Lung (tissue), 12 donors: ENCODE results near the gene YAE1. TPM values are rescaled to one million over a fixed set of nuclear protein-coding genes. Genes with fewer than 3 reads are reported as not detected.

Experiments
- ATAC-seq: fragments of 200-7000 bp; cut with Tn5 transposase; one replicate; pipeline ENCODE4 v1.9.1; 2020; ENCODE audit warnings: moderate number of reproducible peaks; ENCODE audit not compliant: insufficient read depth, low FRiP score
- DNase-seq, 3 donors: peaks; one replicate each; pipeline ENCODE4 v3.0.0-alpha.2; 2013 to 2017
- H3K27ac ChIP-seq, 2 donors: one replicate each; pipeline ENCODE4 v1.5.1; 2013; ENCODE audit warnings: mild to moderate bottlenecking in 2 of 2, moderate library complexity in 2 of 2, control low read depth in 1 of 2, inconsistent platforms in 1 of 2, low read depth in 1 of 2, low read length in 1 of 2
- H3K27me3 ChIP-seq, 3 donors: one replicate each; pipeline ENCODE4 v1.5.1; 2013; ENCODE audit warnings: low read length in 2 of 3; ENCODE audit not compliant: control insufficient read depth in 3 of 3, insufficient read depth in 3 of 3
- H3K36me3 ChIP-seq, 4 donors: one replicate each; pipeline ENCODE4 v1.5.1; 2013; ENCODE audit warnings: low read length in 4 of 4, mild to moderate bottlenecking in 1 of 4, moderate library complexity in 1 of 4; ENCODE audit not compliant: control insufficient read depth in 4 of 4, insufficient read depth in 4 of 4
- H3K4me1 ChIP-seq, 5 donors: one replicate each; pipeline ENCODE4 v1.5.1; 2013; ENCODE audit warnings: low read length in 5 of 5, mild to moderate bottlenecking in 2 of 5, moderate library complexity in 1 of 5; ENCODE audit not compliant: control insufficient read depth in 5 of 5, insufficient read depth in 5 of 5
- H3K4me3 ChIP-seq: one replicate; pipeline ENCODE4 v1.5.1; 2013; ENCODE audit warnings: mild to moderate bottlenecking, control low read depth, moderate library complexity
- H3K9ac ChIP-seq, 2 donors: one replicate each; pipeline ENCODE4 v1.5.1; 2013; ENCODE audit warnings: low read length in 2 of 2, control low read depth in 1 of 2; ENCODE audit not compliant: insufficient read depth in 1 of 2
- H3K9me3 ChIP-seq, 4 donors: one replicate each; pipeline ENCODE4 v1.5.1; 2013; ENCODE audit warnings: low read length in 3 of 4, mild to moderate bottlenecking in 1 of 4, moderate library complexity in 1 of 4; ENCODE audit not compliant: control insufficient read depth in 4 of 4, insufficient read depth in 3 of 4
- CTCF ChIP-seq: IDR thresholded peaks from 2 replicates; pipeline ENCODE4 v1.5.1; 2012; ENCODE audit warnings: mild to moderate bottlenecking; ENCODE audit errors: control extremely low read depth, extremely low read depth
- WGBS, 2 donors: extraction: QIAGEN DNeasy Blood & Tissue Kit; methylation state at CpG; one replicate each; pipeline ENCODE4 v1.1.7; 2013; 5-methylcytosine and 5-hydroxymethylcytosine counted together
- polyA plus RNA-seq, 2 donors: library from polyadenylated mRNA; stranded (reverse); fragments of 200-250 nt; gene quantifications; one replicate each; pipeline ENCODE4 v1.2.1, GENCODE V29; 2013
- total RNA-seq, 2 donors: library from RNA; depleted of rRNA in 1 of 2; stranded (reverse); fragments of >200 nt in 1 of 2; gene quantifications; one replicate each; pipeline ENCODE4 v1.2.1, GENCODE V29; 2014 to 2021
- donor health status: control.
- donor health status: control.
- donor health status: Bipolar disorder and iron deficiency.
- donor health status: healthy.
- donor health status: DM: yes; HTN: yes; CAD: no.

The YAE1 gene
- total and polyA plus RNA-seq, 4 donors = 15.4 to 35.0 (median 23.6) TPM

GRCh38 chr7:39547336-39547735 is 18.9 kb upstream of the YAE1 start:
- 91 to 93% methylated on average over 2 of the region's 2 CpGs for WGBS, 2 donors
- Histone ChIP-seq H3K27ac (no peak overlapping the region), H3K36me3 (no peaks in the 10 kb centered on the region), H3K9me3 (peaks cover 0 to 11% (median 6%) of the 10 kb centered on the region in 4 donors), H3K9ac (no peak overlapping the region), H3K4me3 (no peak overlapping the region), H3K27me3 (no peaks in the 10 kb centered on the region), H3K4me1 (no peaks in the 10 kb centered on the region)
- DNase-seq (no peak), ATAC-seq (no peak)
- TF ChIP-seq CTCF = no peak

GRCh38 chr7:39550411-39550810 is 15.8 kb upstream of the YAE1 start:
- peaks cover 0 to 11% (median 6%) of the 10 kb centered on the region in 4 donors for H3K9me3 ChIP-seq
- no peak for TF ChIP-seq CTCF
- 71 to 88% methylated on average over 2 of the region's 2 CpGs for WGBS, 2 donors

GRCh38 chr7:39553436-39553835 is 12.8 kb upstream of the YAE1 start:
- H3K36me3 ChIP-seq = no peaks in the 10 kb centered on the region
- H3K4me3 ChIP-seq = no peak overlapping the region
- H3K27ac ChIP-seq = no peak overlapping the region
- no peak overlapping the region for H3K9ac ChIP-seq
- ATAC-seq (no peak), DNase-seq (no peak)
- no peaks in the 10 kb centered on the region for H3K27me3 ChIP-seq
- H3K9me3 ChIP-seq = no peaks in the 10 kb centered on the region
- peaks cover 0 to 6% (median 0%) of the 10 kb centered on the region in 5 donors for H3K4me1 ChIP-seq
- WGBS, 2 donors = 88 to 96% methylated on average over 3 of the region's 3 CpGs
- no peak for TF ChIP-seq CTCF

More at GRCh38 chr7:39550411-39550810, 15.8 kb upstream of the YAE1 start:
- DNase-seq (no peak), ATAC-seq (no peak)
- H3K4me3 ChIP-seq = no peak overlapping the region
- H3K9ac ChIP-seq = no peak overlapping the region
- H3K27ac ChIP-seq = no peak overlapping the region
- H3K27me3 ChIP-seq = no peaks in the 10 kb centered on the region
- H3K36me3 ChIP-seq = no peaks in the 10 kb centered on the region
- peaks cover 0 to 6% (median 0%) of the 10 kb centered on the region in 5 donors for H3K4me1 ChIP-seq

- H3K9ac ChIP-seq = peak overlapping the region in 1 of 2 donors; percentile 12
- no peak overlapping the region for H3K4me3 ChIP-seq
- no peaks in the 10 kb centered on the region for H3K36me3 ChIP-seq
- DNase-seq (peak in 2 of 3 donors; percentile 30 to 49), ATAC-seq (no peak)
- H3K27me3 ChIP-seq = no peaks in the 10 kb centered on the region
- H3K9me3 ChIP-seq = no peaks in the 10 kb centered on the region
- WGBS, 2 donors = 81 to 87% methylated on average over 7 of the region's 7 CpGs
- no peak for TF ChIP-seq CTCF
- no peak overlapping the region for H3K27ac ChIP-seq
- H3K4me1 ChIP-seq = peaks cover 0 to 6% (median 0%) of the 10 kb centered on the region in 5 donors
Observed at GRCh38 chr7:39554583-39555165, 11.5 kb upstream of the YAE1 start.
